COLO668 (cell line): ENCODE measurements around the gene ZNF583.

Experiments used
- DNase-seq: peaks from one replicate; lab custom pipeline; 2025; ENCODE audit not compliant: unreplicated experiment; lab: John Stamatoyannopoulos, UW

Gene ZNF583

DNA sequence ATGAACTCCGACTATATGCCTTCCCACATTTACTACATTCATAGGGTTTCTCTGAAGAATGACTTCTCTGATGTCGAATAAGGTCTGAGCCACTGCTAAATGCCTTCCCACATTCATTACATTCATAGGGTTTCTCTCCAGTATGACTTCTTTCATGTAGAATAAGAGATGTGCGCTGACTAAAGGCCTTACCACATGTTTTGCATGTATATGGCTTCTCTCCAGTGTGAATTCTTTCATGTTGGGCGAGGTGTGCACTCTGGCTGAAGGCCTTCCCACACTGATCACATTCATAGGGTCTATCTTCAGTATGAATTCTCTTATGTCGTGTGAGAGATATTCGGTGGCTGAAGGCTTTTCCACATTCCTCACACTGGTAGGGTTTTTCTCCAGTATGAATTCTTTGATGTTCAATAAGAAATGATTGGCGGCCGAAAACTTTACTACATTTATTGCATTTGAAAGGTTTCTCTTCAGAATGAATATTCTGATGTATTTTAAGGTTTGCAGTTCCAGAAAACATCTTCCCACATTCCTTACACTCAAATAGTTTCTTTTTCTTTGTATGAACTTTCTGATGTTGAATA is 37.2 kb downstream of the ZNF583 start:
- DNase-seq = no peak

GRCh38 chr19:56474308-56474707 is 70.2 kb downstream of the ZNF583 start:
- DNase-seq = no peak

DNA sequence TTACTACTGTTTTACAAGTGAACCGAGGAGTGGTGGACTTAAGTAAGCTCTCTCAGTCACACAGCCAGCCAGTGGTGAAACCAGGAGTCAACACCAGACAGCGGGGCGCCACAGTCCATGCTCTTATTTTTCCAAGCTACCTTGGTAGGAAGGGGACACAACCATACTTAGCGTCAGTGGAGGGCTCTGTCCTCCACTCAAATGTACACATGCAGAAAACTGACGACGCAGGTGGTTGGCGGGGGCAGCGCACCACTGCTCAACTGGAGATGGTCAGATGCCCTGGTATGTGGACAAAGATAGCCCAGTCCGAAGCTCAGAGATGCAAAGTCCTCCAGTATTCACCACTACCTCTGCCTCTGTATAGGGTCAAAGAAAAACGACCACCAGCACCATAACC is 72.0 kb downstream of the ZNF583 start:
- no peak for DNase-seq
